GF-D8 (cell line): ENCODE measurements around the gene HDAC1.

Experiments used
- DNase-seq: peaks from one replicate; lab custom pipeline; 2025; lab: John Stamatoyannopoulos, UW

HDAC1 gene

GRCh38 chr1:32373996-32374592 lies 82.2 kb downstream of the HDAC1 start:
- no peak for DNase-seq

GRCh38 chr1:32376199-32376598 lies 84.3 kb downstream of the HDAC1 start:
- no peak for DNase-seq

GRCh38 chr1:32377541-32378220 lies 85.8 kb downstream of the HDAC1 start:
- DNase-seq = no peak

GRCh38 chr1:32380057-32380456 lies 88.2 kb downstream of the HDAC1 start:
- no peak for DNase-seq
